Gastroesophageal sphincter (tissue), 3 donors: ENCODE data around the gene CLASP2.

Experiments used
- EP300 ChIP-seq: sonication (generic); formaldehyde crosslinking; IDR thresholded peaks from one replicate; pipeline ENCODE4 v1.6.1; 2017; ENCODE audit warnings: antibody characterized with exemption, mild to moderate bottlenecking
- TF ChIP-seq, protein P1 (sequence below), 4 experiments: fragments of 200-600 bp in 2 of 4; fragments of 450-650 bp in 2 of 4; sonication (generic) in 1 of 4; IDR thresholded peaks; one replicate each; pipeline ENCODE4 v1.5.1; 2017 to 2019; ENCODE audit warnings: antibody characterized with exemption in 4 of 4, mild to moderate bottlenecking in 2 of 4, moderate library complexity in 2 of 4

DNA sequence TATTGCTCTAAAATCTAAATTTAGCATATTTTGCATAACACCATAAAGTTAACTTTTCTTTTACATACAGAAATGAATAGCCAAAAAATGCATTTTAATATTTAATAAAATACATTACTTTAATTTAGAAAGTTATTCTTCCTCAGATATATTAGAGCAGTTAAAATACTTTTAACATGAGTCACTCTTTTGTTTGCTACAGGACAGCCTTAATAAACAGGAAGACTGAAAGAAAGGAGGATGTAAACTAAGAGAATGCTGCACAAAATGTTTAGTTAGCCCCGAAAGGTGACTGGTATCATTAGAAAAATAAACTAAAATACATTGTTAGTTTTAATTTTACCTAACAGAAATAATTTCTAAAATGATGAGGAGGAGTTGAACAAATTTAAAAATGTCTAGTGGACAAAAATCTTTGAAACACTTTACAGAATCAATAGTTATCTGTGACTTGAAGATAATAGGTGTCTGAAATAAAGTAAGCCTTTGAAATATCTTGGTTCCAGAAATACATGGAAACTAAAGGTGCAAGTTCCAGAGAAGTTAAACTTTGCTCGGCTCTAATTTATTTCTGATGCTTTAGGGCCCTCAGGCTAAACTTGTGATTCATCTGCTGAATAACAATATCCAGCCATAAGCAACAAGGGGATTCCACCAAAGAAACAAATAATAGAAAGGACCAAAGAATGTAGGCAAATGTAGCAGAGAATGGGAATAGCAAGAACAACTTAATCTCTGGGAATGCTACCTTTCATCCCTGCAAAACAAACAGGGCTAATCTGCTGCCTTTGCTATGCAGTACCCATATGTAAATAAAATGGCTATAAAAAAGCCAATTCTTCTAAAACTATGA, 139.5 kb downstream of the CLASP2 start:
- TF ChIP-seq, protein P1, sequence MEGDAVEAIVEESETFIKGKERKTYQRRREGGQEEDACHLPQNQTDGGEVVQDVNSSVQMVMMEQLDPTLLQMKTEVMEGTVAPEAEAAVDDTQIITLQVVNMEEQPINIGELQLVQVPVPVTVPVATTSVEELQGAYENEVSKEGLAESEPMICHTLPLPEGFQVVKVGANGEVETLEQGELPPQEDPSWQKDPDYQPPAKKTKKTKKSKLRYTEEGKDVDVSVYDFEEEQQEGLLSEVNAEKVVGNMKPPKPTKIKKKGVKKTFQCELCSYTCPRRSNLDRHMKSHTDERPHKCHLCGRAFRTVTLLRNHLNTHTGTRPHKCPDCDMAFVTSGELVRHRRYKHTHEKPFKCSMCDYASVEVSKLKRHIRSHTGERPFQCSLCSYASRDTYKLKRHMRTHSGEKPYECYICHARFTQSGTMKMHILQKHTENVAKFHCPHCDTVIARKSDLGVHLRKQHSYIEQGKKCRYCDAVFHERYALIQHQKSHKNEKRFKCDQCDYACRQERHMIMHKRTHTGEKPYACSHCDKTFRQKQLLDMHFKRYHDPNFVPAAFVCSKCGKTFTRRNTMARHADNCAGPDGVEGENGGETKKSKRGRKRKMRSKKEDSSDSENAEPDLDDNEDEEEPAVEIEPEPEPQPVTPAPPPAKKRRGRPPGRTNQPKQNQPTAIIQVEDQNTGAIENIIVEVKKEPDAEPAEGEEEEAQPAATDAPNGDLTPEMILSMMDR (IDR thresholded peaks at IDR 0.05): no peak
- TF ChIP-seq EP300: no peak
